GM19351 (cell line): ENCODE results near the gene H6PD.

ENCODE experiments used
- ATAC-seq: cut with Tn5 transposase; IDR thresholded peaks from one replicate; pipeline ENCODE4 v1.9.1; 2021; ENCODE audit warnings: mild to moderate bottlenecking, moderate library complexity; ENCODE audit not compliant: unreplicated experiment

H6PD gene

GRCh38 chr1:9204156-9204720 lies 30.3 kb upstream of the H6PD start:
- no peak for ATAC-seq

DNA sequence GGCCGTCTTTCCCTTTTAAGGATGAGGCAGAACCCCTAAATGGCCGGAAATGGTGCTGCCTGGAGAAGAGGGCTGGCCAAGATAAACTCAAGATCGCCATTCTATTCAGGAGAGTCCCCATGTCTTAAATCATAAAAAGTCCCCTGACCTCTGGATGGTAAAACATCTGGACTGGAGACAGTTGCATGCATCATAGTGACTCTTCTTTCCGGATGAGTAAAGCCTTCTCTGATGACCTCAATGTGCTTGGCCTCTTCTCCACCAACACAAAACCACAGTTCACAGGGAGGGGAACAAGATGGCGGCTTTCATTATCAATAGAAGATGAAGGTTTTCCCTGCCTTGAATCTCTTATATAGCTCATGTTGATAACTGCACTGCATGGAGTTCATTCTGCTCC lies 27.5 kb upstream of the H6PD start:
- ATAC-seq, result no peak

- no peak for ATAC-seq
Measured at GRCh38 chr1:9207715-9208114, 26.9 kb upstream of the H6PD start.

- no peak for ATAC-seq
Measured at GRCh38 chr1:9211291-9211811, 23.2 kb upstream of the H6PD start.

DNA sequence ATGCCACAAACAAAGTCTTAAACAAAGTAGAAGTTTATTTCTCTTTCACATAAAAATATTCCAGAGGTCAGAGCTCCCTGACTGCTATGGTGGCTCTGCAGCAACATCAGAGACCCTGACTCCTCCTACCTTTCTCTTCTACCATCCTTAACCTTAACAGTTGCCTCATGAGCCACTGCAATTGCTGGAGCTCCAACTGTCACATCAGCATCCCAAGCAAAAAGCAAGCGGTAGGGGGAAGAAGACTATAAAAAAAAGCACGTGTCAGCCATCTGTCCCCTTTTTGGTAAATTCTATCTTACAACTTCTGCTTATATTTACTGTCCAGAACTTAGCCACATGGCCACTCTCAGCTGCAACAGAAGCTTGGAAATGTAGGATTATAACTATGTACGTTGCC lies 21.8 kb upstream of the H6PD start:
- ATAC-seq, result no peak

DNA sequence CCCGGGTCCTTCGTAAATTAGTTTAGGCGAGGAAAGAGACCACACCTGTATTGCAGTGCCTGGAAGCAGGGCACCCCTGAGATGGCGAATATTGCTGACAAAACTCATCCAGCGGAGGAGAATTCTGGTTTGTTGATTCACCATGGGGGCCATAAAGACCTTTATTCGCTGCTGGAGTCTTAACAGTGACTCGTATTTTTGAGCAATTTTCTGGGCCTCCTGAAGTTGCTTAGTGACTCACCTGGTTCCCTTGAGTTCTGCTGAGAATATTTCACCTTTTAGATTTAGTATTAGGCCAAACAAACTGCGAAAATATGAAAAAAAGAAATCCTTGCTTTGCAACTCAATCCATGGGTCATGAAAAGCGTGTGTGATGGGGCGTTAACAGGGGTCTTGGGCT lies 20.6 kb upstream of the H6PD start:
- no peak for ATAC-seq

- no peak for ATAC-seq
Measured at GRCh38 chr1:9218917-9219316, 15.7 kb upstream of the H6PD start.

GRCh38 chr1:9222846-9223625 lies 11.5 kb upstream of the H6PD start:
- ATAC-seq, result no peak

GRCh38 chr1:9224664-9225410 lies 9.7 kb upstream of the H6PD start:
- ATAC-seq, result no peak

GRCh38 chr1:9225411-9225785 lies 9.2 kb upstream of the H6PD start:
- no peak for ATAC-seq

GRCh38 chr1:9228609-9229008 lies 6.0 kb upstream of the H6PD start:
- no peak for ATAC-seq

GRCh38 chr1:9229549-9229948 lies 5.0 kb upstream of the H6PD start:
- ATAC-seq, result no peak

- ATAC-seq, result no peak
Measured at GRCh38 chr1:9230869-9231533, 3.6 kb upstream of the H6PD start.

- no peak for ATAC-seq
Measured at GRCh38 chr1:9231648-9232332, 2.8 kb upstream of the H6PD start.

DNA sequence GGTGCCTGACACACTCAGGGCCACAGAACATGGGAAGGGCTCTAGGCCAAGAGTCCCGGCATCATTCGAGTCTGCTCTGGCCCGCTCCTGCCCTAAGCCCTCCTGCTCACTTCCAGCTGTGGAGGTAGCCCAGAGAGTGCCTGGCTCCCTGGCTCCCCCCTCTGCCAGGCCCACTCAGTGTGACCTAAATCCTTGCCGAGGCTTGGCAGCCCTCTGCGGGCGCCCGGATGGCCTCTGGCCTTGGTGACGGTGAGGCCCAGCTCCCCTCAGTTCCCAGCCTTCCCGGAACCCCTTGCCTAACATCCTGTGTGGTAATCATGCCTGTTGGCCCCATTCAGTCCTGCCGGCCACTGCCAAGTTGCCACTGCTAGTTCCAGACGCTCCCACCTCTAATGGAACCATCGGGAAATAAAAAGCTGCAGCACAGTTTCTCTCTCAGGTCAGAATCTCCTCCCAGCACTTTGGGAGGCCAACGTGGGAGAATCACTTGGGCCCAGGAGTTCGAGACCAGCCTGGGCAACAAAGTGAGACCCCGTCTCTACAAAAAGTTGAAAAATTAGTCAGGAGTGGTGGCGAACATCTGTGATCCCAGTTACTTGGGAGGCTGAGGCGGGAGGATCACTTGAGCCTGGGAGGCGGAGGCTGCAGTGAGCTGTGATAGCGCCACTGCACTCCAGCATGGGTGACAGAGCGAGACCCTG lies 1.2 kb upstream of the H6PD start:
- ATAC-seq, result no peak

DNA sequence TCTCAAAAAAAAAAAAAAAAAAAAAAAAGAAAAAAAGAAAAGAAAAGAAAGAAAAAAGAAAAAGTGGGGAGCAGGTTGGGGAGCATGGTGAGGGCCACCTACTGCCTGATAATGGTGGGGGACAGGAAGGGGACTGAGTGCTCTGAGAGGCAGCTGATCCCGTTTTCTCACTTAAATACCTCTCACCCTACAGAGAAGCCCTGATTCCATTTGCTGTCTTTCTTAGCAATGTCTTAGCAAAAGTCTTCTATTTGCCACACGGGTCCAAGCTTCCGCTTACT lies 692 bp upstream of the H6PD start:
- no peak for ATAC-seq

GRCh38 chr1:9235096-9235459 lies 504 bp downstream of the H6PD start:
- ATAC-seq, result no peak

DNA sequence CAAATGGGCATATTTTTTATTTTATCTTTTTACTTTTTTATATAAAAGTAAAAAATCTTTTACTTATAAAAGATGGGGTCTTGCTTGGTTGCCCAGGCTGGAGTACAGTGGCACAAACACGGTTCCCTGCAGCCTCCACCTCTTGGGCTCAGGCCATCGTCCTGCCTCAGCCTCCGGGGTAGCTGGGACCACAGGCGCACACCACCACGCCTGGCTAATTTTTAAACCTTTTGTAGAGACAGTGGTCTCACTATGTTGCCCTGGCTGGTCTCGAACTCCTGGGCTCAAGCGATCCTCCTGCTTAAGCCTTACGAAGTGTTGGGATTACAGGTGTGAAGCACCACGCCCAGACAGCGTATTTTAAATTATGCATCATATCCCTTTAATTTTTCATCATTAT lies 986 bp downstream of the H6PD start:
- no peak for ATAC-seq

DNA sequence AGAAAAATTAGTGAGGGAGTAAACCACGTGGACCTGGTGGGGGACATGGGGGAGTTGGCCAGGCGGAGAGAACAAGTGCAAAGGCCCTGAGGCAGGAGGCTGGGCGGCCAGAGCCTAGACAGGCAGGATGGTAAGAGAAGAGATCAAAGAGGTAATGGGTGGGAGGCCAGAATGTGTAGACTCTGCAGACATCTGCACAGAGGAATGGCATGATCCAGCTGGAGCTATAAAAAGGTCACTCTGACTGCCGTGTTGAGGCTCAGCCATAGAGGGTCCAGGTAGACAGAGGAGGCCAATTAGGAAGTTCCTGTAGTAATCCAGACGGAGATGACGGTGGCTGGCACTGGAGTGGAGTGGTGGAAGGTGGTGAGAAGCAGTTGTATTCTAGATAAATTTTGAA lies 3.6 kb downstream of the H6PD start:
- ATAC-seq, result no peak

- ATAC-seq, result no peak
Measured at GRCh38 chr1:9238550-9238949, 4.0 kb downstream of the H6PD start.
